ENCODE data around the gene PTPRT. TPM values are rescaled to one million over a fixed set of nuclear protein-coding genes. Genes with fewer than 3 reads are reported as not detected.

Gene PTPRT
- total and polyA plus RNA-seq, 2 of the 4 experiments (the other 2 are of a cell fraction), result not detected

DNA sequence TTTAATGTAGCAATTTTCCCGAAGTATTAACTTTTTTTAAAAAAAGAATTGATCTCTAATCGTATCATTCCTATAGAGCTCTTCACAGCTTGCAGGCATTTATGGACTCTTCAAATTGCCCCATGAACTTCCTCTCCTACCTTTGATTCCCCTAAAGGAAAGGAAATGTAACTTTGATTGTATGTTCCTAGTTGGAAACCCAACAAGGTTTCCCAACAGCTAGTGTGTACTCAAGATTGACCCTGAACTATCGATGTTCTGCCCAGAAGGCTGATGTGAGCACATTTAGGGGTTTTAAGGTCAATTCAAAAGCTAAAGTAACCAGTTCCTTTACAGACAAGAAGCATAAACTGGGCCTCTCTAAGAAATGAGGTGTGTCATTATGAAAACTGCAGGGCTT, 491.7 kb downstream of the PTPRT start:
- Histone ChIP-seq H2AFZ (replicated peaks; ENCODE audit: low read length, poor library complexity) (no peak overlapping the region), H2AK5ac (ENCODE audit: low read depth, low read length) (no peak overlapping the region), H2BK15ac (ENCODE audit: low read depth, low read length) (no peak overlapping the region), H3K4me2 (ENCODE audit: low read depth, low read length) (no peak overlapping the region), H3K56ac (ENCODE audit: extremely low read depth, insufficient read depth, low read length) (no peak overlapping the region), H2AK9ac (replicated peaks; ENCODE audit: low read depth, low read length, poor library complexity) (no peak overlapping the region), H2BK120ac (ENCODE audit: low read depth, low read length) (no peak overlapping the region), H3K9me1 (ENCODE audit: insufficient read depth, low read length) (no peaks in the 10 kb centered on the region), H3K27ac (ENCODE audit: insufficient read depth, low read length) (no peak overlapping the region), H3K23ac (ENCODE audit: low read depth, low read length) (no peak overlapping the region), H3K14ac (replicated peaks; ENCODE audit: low read depth, low read length) (no peak overlapping the region), H3K18ac (ENCODE audit: low read depth, low read length) (no peak overlapping the region), H3K4ac (ENCODE audit: low read depth, low read length) (no peak overlapping the region), H4K8ac (ENCODE audit: low read depth in 2 of 2, low read length in 2 of 2) (no peak overlapping the region), H3K27me3 (ENCODE audit: control insufficient read depth, insufficient read depth, low read length) (no peaks in the 10 kb centered on the region), H4K20me1 (ENCODE audit: insufficient read depth, low read length) (no peaks in the 10 kb centered on the region), H3K9ac (ENCODE audit: low read depth, low read length) (no peak overlapping the region), H3K4me3 (ENCODE audit: insufficient read depth, low read depth, low read length) (no peak overlapping the region), H4K91ac (ENCODE audit: insufficient read depth, low read depth, low read length) (no peak overlapping the region), H2BK20ac (ENCODE audit: low read depth, low read length) (no peak overlapping the region), H3K79me1 (ENCODE audit: low read depth in 1 of 2, low read length in 2 of 2) (no peaks in the 10 kb centered on the region), H2BK5ac (ENCODE audit: low read depth, low read length, poor library complexity, severe bottlenecking) (no peak overlapping the region), H4K5ac (ENCODE audit: low read depth, low read length) (no peak overlapping the region), H3K4me1 (ENCODE audit: control insufficient read depth, insufficient read depth, low read length) (no peaks in the 10 kb centered on the region), H3K36me3 (ENCODE audit: control insufficient read depth, insufficient read depth, low read length) (no peaks in the 10 kb centered on the region), H3K9me3 (ENCODE audit: control insufficient read depth, insufficient read depth, low read length) (peaks cover 15% of the 10 kb centered on the region)
- dilution Hi-C loops (cut with HindIII; ENCODE audit: low sequenced_read_pairs, unreplicated experiment) (no loop called here), in situ Hi-C loops (cut with MboI; ENCODE audit: low sequenced_read_pairs) (no loop called here), intact Hi-C loops (cut with micrococcal nuclease) (no loop called here)
- DNase-seq, result no peak
- no peak for ATAC-seq (ENCODE audit: low read depth)
- no CpG with 5 or more reads among the region's 3 CpGs for whole genome bisulfite sequencing, 2 experiments (ENCODE audit: extremely low coverage in 2 of 2, insufficient read length in 1 of 2)
- ChIA-PET POLR2A (ENCODE audit: unreplicated experiment) (no interaction called here), CTCF (no interaction called here)
- no TSS peak for BruUV-seq (replicated peaks)
- TF ChIP-seq, protein P1, sequence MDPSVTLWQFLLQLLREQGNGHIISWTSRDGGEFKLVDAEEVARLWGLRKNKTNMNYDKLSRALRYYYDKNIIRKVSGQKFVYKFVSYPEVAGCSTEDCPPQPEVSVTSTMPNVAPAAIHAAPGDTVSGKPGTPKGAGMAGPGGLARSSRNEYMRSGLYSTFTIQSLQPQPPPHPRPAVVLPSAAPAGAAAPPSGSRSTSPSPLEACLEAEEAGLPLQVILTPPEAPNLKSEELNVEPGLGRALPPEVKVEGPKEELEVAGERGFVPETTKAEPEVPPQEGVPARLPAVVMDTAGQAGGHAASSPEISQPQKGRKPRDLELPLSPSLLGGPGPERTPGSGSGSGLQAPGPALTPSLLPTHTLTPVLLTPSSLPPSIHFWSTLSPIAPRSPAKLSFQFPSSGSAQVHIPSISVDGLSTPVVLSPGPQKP (IDR thresholded peaks at IDR 0.05; ENCODE audit: borderline replicate concordance, low read depth, low read length), result no peak
- no peak for TF ChIP-seq FOS (IDR thresholded peaks at IDR 0.05; ENCODE audit: low read depth, low read length)
- TF ChIP-seq NFE2L2 (IDR thresholded peaks at IDR 0.05; ENCODE audit: low read depth, low read length), result no peak
- no peak for TF ChIP-seq SMC3 (IDR thresholded peaks at IDR 0.05; ENCODE audit: low read depth, low read length)
- no peak for TF ChIP-seq CHD1 (IDR thresholded peaks at IDR 0.05; ENCODE audit: low read depth, low read length)
- TF ChIP-seq RFX5 (IDR thresholded peaks at IDR 0.05; ENCODE audit: low read depth, low read length), result no peak
- no peak for TF ChIP-seq MXI1 (IDR thresholded peaks at IDR 0.05; ENCODE audit: borderline replicate concordance, low read depth, low read length)
- TF ChIP-seq MAFK (IDR thresholded peaks at IDR 0.05; ENCODE audit: low read depth, low read length), result no peak
- no peak for TF ChIP-seq RCOR1 (IDR thresholded peaks at IDR 0.05; ENCODE audit: insufficient replicate concordance, low read length)
- TF ChIP-seq RAD21 (IDR thresholded peaks at IDR 0.05; ENCODE audit: low read length), result no peak
- TF ChIP-seq, protein P2, sequence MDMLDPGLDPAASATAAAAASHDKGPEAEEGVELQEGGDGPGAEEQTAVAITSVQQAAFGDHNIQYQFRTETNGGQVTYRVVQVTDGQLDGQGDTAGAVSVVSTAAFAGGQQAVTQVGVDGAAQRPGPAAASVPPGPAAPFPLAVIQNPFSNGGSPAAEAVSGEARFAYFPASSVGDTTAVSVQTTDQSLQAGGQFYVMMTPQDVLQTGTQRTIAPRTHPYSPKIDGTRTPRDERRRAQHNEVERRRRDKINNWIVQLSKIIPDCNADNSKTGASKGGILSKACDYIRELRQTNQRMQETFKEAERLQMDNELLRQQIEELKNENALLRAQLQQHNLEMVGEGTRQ (IDR thresholded peaks at IDR 0.05; ENCODE audit: low read depth, low read length), result no peak
- no peak for TF ChIP-seq POLR2A (IDR thresholded peaks at IDR 0.05; ENCODE audit: low read depth, low read length)
- no peak for TF ChIP-seq MAZ (IDR thresholded peaks at IDR 0.05; ENCODE audit: borderline replicate concordance, low read depth, low read length)
- TF ChIP-seq CEBPB (IDR thresholded peaks at IDR 0.05; ENCODE audit: low read depth, low read length), result no peak
- no peak for TF ChIP-seq BHLHE40 (IDR thresholded peaks at IDR 0.05; ENCODE audit: low read depth, low read length)
- TF ChIP-seq CTCF (conservative IDR thresholded peaks at IDR 0.05; ENCODE audit: low read depth, low read length), result no peak

Data from IMR-90 (cell line).